ENCODE data around the gene NUF2. TPM values are rescaled to one million over a fixed set of nuclear protein-coding genes. Genes with fewer than 3 reads are reported as not detected.
"Not testable (repeated sequence)": the region's sequence is repeated elsewhere in the genome, so short reads cannot be mapped to it uniquely, and the experiment has no call there.

The NUF2 gene
- total RNA-seq, 4 donors from 2014 or later = 0.95 to 2.3 TPM; not detected in 2

GRCh38 chr1:163346326-163346870 lies 24.6 kb downstream of the NUF2 start:
- no peak for TF ChIP-seq CTCF (IDR thresholded peaks at IDR 0.05)
- no peak for DNase-seq (ENCODE audit: low spot score)
- no peak for ATAC-seq (ENCODE audit: low FRiP score)

GRCh38 chr1:163347106-163347505 lies 25.4 kb downstream of the NUF2 start:
- ATAC-seq (ENCODE audit: low FRiP score) (no peak), DNase-seq (ENCODE audit: low spot score) (no peak)
- no peak for TF ChIP-seq CTCF (IDR thresholded peaks at IDR 0.05)

GRCh38 chr1:163351912-163352311 lies 30.2 kb downstream of the NUF2 start:
- ATAC-seq (ENCODE audit: low FRiP score) (no peak), DNase-seq (ENCODE audit: low spot score) (no peak)
- TF ChIP-seq CTCF (IDR thresholded peaks at IDR 0.05) = no peak

GRCh38 chr1:163357378-163357777 lies 35.6 kb downstream of the NUF2 start:
- no peak for DNase-seq (ENCODE audit: low spot score)
- no peak for ATAC-seq (ENCODE audit: low FRiP score)
- no peak for TF ChIP-seq CTCF (IDR thresholded peaks at IDR 0.05)

- not testable (repeated sequence) for ATAC-seq (ENCODE audit: low FRiP score); DNase-seq (ENCODE audit: low spot score)
Observed at GRCh38 chr1:163358172-163358571, 36.4 kb downstream of the NUF2 start.

- TF ChIP-seq CTCF (IDR thresholded peaks at IDR 0.05) = no peak
- DNase-seq (ENCODE audit: low spot score) = no peak
- no peak for ATAC-seq (ENCODE audit: low FRiP score)
Observed at GRCh38 chr1:163361123-163361934, 39.6 kb downstream of the NUF2 start.

- ATAC-seq (ENCODE audit: low FRiP score) (no peak), DNase-seq (ENCODE audit: low spot score) (no peak)
- TF ChIP-seq CTCF (IDR thresholded peaks at IDR 0.05) = no peak
Observed at GRCh38 chr1:163365186-163365585, 43.4 kb downstream of the NUF2 start.
